Measurements from ENCODE around the gene MAP3K13. TPM values are rescaled to one million over a fixed set of nuclear protein-coding genes. Genes with fewer than 3 reads are reported as not detected.

MAP3K13 gene
- polyA plus RNA-seq, 1 donor (not counting 4 experiments of a cell fraction or from before 2014, with no cell fraction given) = 23.0 TPM

DNA sequence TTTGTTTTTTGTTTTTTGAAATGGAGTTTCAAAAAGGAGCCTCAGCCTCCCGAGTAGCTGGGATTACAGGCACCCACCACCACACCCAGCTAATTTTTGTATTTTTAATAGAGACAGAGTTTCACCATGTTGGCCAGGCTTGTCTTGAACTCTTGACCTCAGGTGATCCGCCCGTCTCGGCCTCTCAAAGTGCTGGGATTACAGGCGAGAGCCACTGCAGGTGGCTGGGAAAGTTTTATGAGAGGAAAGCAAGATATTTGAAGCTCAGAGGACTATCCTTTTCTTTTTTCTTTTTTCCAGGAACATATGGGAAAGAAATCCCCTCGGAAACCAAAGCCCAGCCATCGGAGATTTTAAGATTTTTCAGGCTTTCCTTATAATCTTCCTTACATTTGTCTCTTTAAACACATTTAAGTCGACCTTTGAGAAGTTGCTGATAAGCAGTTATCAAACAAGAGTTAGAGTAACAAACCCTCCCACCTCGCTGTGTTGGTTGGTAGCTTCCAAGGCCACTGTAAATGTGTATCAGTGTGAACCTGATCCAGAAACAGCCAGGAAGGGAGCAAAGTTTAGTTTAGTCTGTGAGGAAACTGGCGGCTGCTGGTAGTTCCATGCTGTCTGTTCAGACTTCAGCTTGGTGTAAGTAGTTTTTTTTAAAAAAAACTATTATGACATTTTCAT, 34.5 kb upstream of the MAP3K13 start:
- no peak for TF ChIP-seq EZH2 (IDR thresholded peaks at IDR 0.05; ENCODE audit: low read length)
- TF ChIP-seq CTCF (optimal IDR thresholded peaks at IDR 0.05 in 1 of 3, IDR thresholded peaks at IDR 0.05 in 1 of 3, conservative IDR thresholded peaks at IDR 0.05 in 1 of 3; ENCODE audit: extremely low read depth in 1 of 3, insufficient read depth in 2 of 3, low read length in 3 of 3) = no peak
- no peak overlapping the region for H3K4me3 ChIP-seq (ENCODE audit: control insufficient read depth in 2 of 3, extremely low read depth in 1 of 3, insufficient read depth in 2 of 3, low read depth in 1 of 3, low read length in 3 of 3)
- DNase-seq (ENCODE audit: low read depth, low spot score) = no peak
- no peak overlapping the region for H3K27ac ChIP-seq (ENCODE audit: control insufficient read depth, insufficient read depth, low read length)
- H3K36me3 ChIP-seq (ENCODE audit: control insufficient read depth in 2 of 2, extremely low read depth in 1 of 2, insufficient read depth in 2 of 2, low read length in 2 of 2) = no peaks in the 10 kb centered on the region
- peaks cover 20% of the 10 kb centered on the region for H3K4me1 ChIP-seq (ENCODE audit: control insufficient read depth, extremely low read depth, insufficient read depth, low read length)
- H2AFZ ChIP-seq (ENCODE audit: control insufficient read depth, low read length) = no peak overlapping the region
- FAIRE-seq = no peak
- H3K4me2 ChIP-seq (ENCODE audit: control insufficient read depth, extremely low read depth, insufficient read depth, low read depth, low read length) = no peak overlapping the region
- no peaks in the 10 kb centered on the region for H3K9me1 ChIP-seq (ENCODE audit: control insufficient read depth, extremely low read depth, insufficient read depth, low read length)
- no peaks in the 10 kb centered on the region for H3K9me3 ChIP-seq (ENCODE audit: control insufficient read depth, low read depth, low read length)
- no peaks in the 10 kb centered on the region for H4K20me1 ChIP-seq (ENCODE audit: control insufficient read depth, extremely low read depth, insufficient read depth, low read length)
- dilution Hi-C loops (cut with MboI; ENCODE audit: extremely low pct_ligation_motif_present, low sequenced_read_pairs) = no loop called here
- H3K9ac ChIP-seq (ENCODE audit: control insufficient read depth, extremely low read depth, insufficient read depth, low read length) = no peak overlapping the region
- H3K27me3 ChIP-seq (ENCODE audit: control insufficient read depth, extremely low read depth, insufficient read depth, low read length) = no peaks in the 10 kb centered on the region
- H3K79me2 ChIP-seq (ENCODE audit: control insufficient read depth, insufficient read depth, low read length) = no peaks in the 10 kb centered on the region

DNA sequence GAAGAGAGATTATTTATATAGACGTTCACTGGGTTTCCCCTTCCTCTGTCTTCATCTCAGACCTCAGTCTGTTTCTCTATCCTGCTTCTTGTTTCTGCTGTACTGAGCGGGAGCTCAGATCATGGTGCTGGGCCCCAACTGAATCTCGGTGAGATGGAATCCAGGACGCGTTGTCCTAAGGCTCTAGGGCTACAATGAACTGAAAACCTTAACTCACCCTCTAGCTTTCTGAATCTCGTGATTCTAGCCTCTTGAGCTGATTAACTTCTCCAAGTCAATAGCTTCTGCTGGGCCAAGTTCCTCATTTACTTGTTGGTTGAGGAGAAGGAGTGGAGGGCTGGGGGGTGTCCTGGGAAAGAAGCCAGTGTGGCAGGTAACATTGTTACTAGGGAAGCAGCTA, 32.7 kb upstream of the MAP3K13 start:
- Histone ChIP-seq H3K4me1 (ENCODE audit: control insufficient read depth, extremely low read depth, insufficient read depth, low read length) (peaks cover 21% of the 10 kb centered on the region), H3K36me3 (ENCODE audit: control insufficient read depth in 2 of 2, extremely low read depth in 1 of 2, insufficient read depth in 2 of 2, low read length in 2 of 2) (no peaks in the 10 kb centered on the region), H3K79me2 (ENCODE audit: control insufficient read depth, insufficient read depth, low read length) (no peaks in the 10 kb centered on the region), H3K9ac (ENCODE audit: control insufficient read depth, extremely low read depth, insufficient read depth, low read length) (no peak overlapping the region), H2AFZ (ENCODE audit: control insufficient read depth, low read length) (no peak overlapping the region), H4K20me1 (ENCODE audit: control insufficient read depth, extremely low read depth, insufficient read depth, low read length) (no peaks in the 10 kb centered on the region), H3K9me3 (ENCODE audit: control insufficient read depth, low read depth, low read length) (no peaks in the 10 kb centered on the region), H3K27me3 (ENCODE audit: control insufficient read depth, extremely low read depth, insufficient read depth, low read length) (no peaks in the 10 kb centered on the region), H3K4me3 (ENCODE audit: control insufficient read depth in 2 of 3, extremely low read depth in 1 of 3, insufficient read depth in 2 of 3, low read depth in 1 of 3, low read length in 3 of 3) (no peak overlapping the region), H3K4me2 (ENCODE audit: control insufficient read depth, extremely low read depth, insufficient read depth, low read depth, low read length) (no peak overlapping the region), H3K9me1 (ENCODE audit: control insufficient read depth, extremely low read depth, insufficient read depth, low read length) (no peaks in the 10 kb centered on the region), H3K27ac (ENCODE audit: control insufficient read depth, insufficient read depth, low read length) (no peak overlapping the region)
- dilution Hi-C loops (cut with MboI; ENCODE audit: extremely low pct_ligation_motif_present, low sequenced_read_pairs) = no loop called here
- DNase-seq (ENCODE audit: low read depth, low spot score) (no peak), FAIRE-seq (no peak)
- TF ChIP-seq EZH2 (IDR thresholded peaks at IDR 0.05; ENCODE audit: low read length) = no peak
- no peak for TF ChIP-seq CTCF (optimal IDR thresholded peaks at IDR 0.05 in 1 of 3, IDR thresholded peaks at IDR 0.05 in 1 of 3, conservative IDR thresholded peaks at IDR 0.05 in 1 of 3; ENCODE audit: extremely low read depth in 1 of 3, insufficient read depth in 2 of 3, low read length in 3 of 3)
